Kidney glomerular epithelial cell (primary cell): Measurements from ENCODE around the gene NPY.

Experiments
- DNase-seq: peaks from one replicate; lab custom pipeline; 2025; lab: John Stamatoyannopoulos, UW

NPY gene

GRCh38 chr7:24316340-24316739, 32.4 kb downstream of the NPY start:
- no peak for DNase-seq

- DNase-seq = no peak
Measured at GRCh38 chr7:24318326-24318725, 34.3 kb downstream of the NPY start.

- DNase-seq = no peak
Measured at GRCh38 chr7:24319209-24319608, 35.2 kb downstream of the NPY start.

- DNase-seq = no peak
Measured at GRCh38 chr7:24323961-24324480, 40.0 kb downstream of the NPY start.

- DNase-seq = no peak
Measured at GRCh38 chr7:24325708-24326107, 41.7 kb downstream of the NPY start.

- DNase-seq = no peak
Measured at GRCh38 chr7:24328050-24328449, 44.1 kb downstream of the NPY start.

GRCh38 chr7:24328894-24329293, 44.9 kb downstream of the NPY start:
- no peak for DNase-seq

- no peak for DNase-seq
Measured at GRCh38 chr7:24334012-24334411, 50.0 kb downstream of the NPY start.

- no peak for DNase-seq
Measured at GRCh38 chr7:24334627-24335026, 50.6 kb downstream of the NPY start.

GRCh38 chr7:24336461-24336860, 52.5 kb downstream of the NPY start:
- DNase-seq = no peak

- DNase-seq = no peak
Measured at GRCh38 chr7:24337180-24337579, 53.2 kb downstream of the NPY start.

- no peak for DNase-seq
Measured at GRCh38 chr7:24339575-24339974, 55.6 kb downstream of the NPY start.

GRCh38 chr7:24340727-24341126, 56.7 kb downstream of the NPY start:
- DNase-seq = no peak
